CD4-positive, alpha-beta T cell (primary cell): ENCODE measurements around the gene LMO2. TPM values are rescaled to one million over a fixed set of nuclear protein-coding genes. Genes with fewer than 3 reads are reported as not detected.

ENCODE experiments used
- ATAC-seq: fragments of 200-7000 bp; cut with Tn5 transposase; one replicate; pipeline ENCODE4 v1.10.0; 2022; ENCODE audit warnings: mild to moderate bottlenecking; ENCODE audit not compliant: poor library complexity
- CTCF ChIA-PET: fragments of 350-600 bp; sonication (Branson Sonifier 250); formaldehyde crosslinking; loops from one replicate; lab custom pipeline; 2021; ENCODE audit warnings: antibody characterized with exemption, inconsistent platforms; lab: Charles Lee
- POLR2A ChIA-PET: fragments of 350-600 bp; sonication (Branson Sonifier 250); formaldehyde crosslinking; loops from one replicate; lab custom pipeline; 2021; ENCODE audit warnings: antibody characterized with exemption, inconsistent platforms; lab: Charles Lee
- DNase-seq, 14 experiments: peaks; one replicate each; pipeline ENCODE4 v3.0.0-alpha.2; 2013 to 2020; ENCODE audit warnings: mixed read lengths in 2 of 14
- H3K27ac ChIP-seq, 2 donors: one replicate each; pipeline versions ENCODE4 v1.5.1 to v1.7.0; 2013; ENCODE audit warnings: low read length in 2 of 2, low read depth in 1 of 2, mild to moderate bottlenecking in 1 of 2
- H3K27me3 ChIP-seq, 2 experiments: 1 replicate in 1 of 2; 2 replicates in 1 of 2; pipeline versions ENCODE4 v1.6.1 to v1.7.0; 2013; ENCODE audit warnings: low read length in 2 of 2, control low read depth in 1 of 2, mild to moderate bottlenecking in 1 of 2, moderate library complexity in 1 of 2; ENCODE audit not compliant: insufficient read depth in 2 of 2, control insufficient read depth in 1 of 2
- H3K36me3 ChIP-seq: one replicate; pipeline ENCODE4 v1.6.1; 2013; ENCODE audit warnings: low read length, control low read depth; ENCODE audit not compliant: insufficient read depth
- H3K4me1 ChIP-seq: one replicate; pipeline ENCODE4 v1.6.1; 2013; ENCODE audit warnings: low read length, control low read depth; ENCODE audit not compliant: insufficient read depth
- H3K4me3 ChIP-seq: one replicate; pipeline ENCODE4 v1.5.1; 2013; ENCODE audit warnings: mild to moderate bottlenecking, low read length, moderate library complexity
- H3K9me3 ChIP-seq, 2 experiments: 1 replicate in 1 of 2; 2 replicates in 1 of 2; pipeline versions ENCODE4 v1.6.1 to v1.7.0; 2013; ENCODE audit warnings: low read length in 2 of 2, mild to moderate bottlenecking in 2 of 2, control low read depth in 1 of 2, moderate library complexity in 1 of 2; ENCODE audit not compliant: control insufficient read depth in 1 of 2, insufficient read depth in 1 of 2
- H3K27ac Mint-ChIP-seq: one replicate; pipeline ENCODE4 v1.8.0; 2020; ENCODE audit warnings: mixed read lengths
- H3K27me3 Mint-ChIP-seq: one replicate; pipeline ENCODE4 v1.8.0; 2021; ENCODE audit warnings: mixed read lengths
- H3K36me3 Mint-ChIP-seq: one replicate; pipeline ENCODE4 v1.8.0; 2021; ENCODE audit warnings: low read depth, mixed read lengths
- H3K4me1 Mint-ChIP-seq: one replicate; pipeline ENCODE4 v1.8.0; 2021; ENCODE audit warnings: low read depth, mixed read lengths
- H3K4me3 Mint-ChIP-seq: one replicate; pipeline ENCODE4 v1.8.0; 2020; ENCODE audit warnings: mild to moderate bottlenecking, mixed read lengths
- H3K9me3 Mint-ChIP-seq: one replicate; pipeline ENCODE4 v1.8.0; 2020; ENCODE audit warnings: mixed read lengths
- intact Hi-C, 2 experiments: fragments of 100-400 bp; cut with DNase I in 1 of 2; cut with micrococcal nuclease in 1 of 2; formaldehyde crosslinking; loops; one replicate each; pipeline versions ENCODE4 v1.15.1 to v1.9.0; 2023 to 2025; cut with DNase I, micrococcal nuclease
- polyA plus RNA-seq, 2 donors: library from polyadenylated mRNA; unstranded; fragments of 120-200 nt; gene quantifications; one replicate each; pipeline ENCODE4 v1.2.1, GENCODE V29; 2013
- total RNA-seq, 174 experiments: library from RNA in 2 of 174; stranded (reverse) in 2 of 174; gene quantifications; one replicate each; pipeline ENCODE4 v1.2.3 and lab custom pipeline; 2021 to 2026
- TF ChIP-seq, protein P1 (sequence below): fragments of 200-600 bp; IDR thresholded peaks from one replicate; pipeline ENCODE4 v1.8.0; 2022; ENCODE audit warnings: antibody characterized with exemption, mild to moderate bottlenecking

The LMO2 gene
- total RNA-seq = under 1 TPM; 0.61 to 0.80 TPM
- polyA plus RNA-seq (2013, experiment 1 of 2) = 11.0 TPM
- 7.3 TPM for polyA plus RNA-seq (2013, experiment 2 of 2)
- total RNA-seq (lab: John Stamatoyannopoulos, UW) = 0 to 9.8 (median 1.1) reads per million in 172 experiments

DNA sequence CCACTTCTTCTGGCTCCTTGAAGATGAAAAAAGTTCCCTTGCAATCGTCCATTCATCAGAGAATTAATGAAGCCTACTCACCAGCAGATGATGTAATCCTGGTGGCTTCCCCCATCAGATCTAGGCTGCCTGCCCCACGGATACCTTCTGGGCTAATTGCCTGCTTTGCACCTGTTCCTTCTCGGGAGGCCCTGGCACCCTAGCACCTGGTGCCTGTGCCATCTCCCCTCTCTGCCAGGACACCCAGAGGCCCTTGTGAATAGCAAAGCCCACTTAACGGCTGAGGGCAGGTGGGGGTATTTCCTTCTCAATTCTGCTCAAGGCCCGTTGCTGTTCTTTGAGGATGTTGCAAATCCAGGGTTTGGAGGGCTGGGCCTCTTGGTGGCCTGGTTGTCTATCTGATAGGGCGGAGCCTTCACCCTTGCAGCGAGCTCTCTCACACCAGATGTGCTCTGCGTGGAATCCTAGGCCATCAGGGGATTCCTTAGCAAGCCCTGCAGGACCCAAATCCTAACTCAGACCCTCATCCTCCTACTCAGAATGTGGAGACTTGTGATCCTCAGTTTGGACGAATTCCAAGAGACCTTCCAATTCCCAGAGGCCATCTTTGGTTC lies at the start of gene LMO2:
TSS of gene LMO2 (minus strand) at position 363 of the 614 bp plus-strand sequence. CDS start 22,360 bp downstream, outside the sequence.
- Mint-ChIP-seq H3K9me3 (no peaks in the 10 kb centered on the region), H3K4me1 (peaks cover 28% of the 10 kb centered on the region), H3K36me3 (no peaks in the 10 kb centered on the region), H3K27ac (no peak within 1 kb of the TSS), H3K27me3 (peaks cover 79% of the 10 kb centered on the region), H3K4me3 (no peak within 1 kb of the TSS)
- no peaks in the 10 kb centered on the region for H3K36me3 ChIP-seq
- TF ChIP-seq, protein P1, sequence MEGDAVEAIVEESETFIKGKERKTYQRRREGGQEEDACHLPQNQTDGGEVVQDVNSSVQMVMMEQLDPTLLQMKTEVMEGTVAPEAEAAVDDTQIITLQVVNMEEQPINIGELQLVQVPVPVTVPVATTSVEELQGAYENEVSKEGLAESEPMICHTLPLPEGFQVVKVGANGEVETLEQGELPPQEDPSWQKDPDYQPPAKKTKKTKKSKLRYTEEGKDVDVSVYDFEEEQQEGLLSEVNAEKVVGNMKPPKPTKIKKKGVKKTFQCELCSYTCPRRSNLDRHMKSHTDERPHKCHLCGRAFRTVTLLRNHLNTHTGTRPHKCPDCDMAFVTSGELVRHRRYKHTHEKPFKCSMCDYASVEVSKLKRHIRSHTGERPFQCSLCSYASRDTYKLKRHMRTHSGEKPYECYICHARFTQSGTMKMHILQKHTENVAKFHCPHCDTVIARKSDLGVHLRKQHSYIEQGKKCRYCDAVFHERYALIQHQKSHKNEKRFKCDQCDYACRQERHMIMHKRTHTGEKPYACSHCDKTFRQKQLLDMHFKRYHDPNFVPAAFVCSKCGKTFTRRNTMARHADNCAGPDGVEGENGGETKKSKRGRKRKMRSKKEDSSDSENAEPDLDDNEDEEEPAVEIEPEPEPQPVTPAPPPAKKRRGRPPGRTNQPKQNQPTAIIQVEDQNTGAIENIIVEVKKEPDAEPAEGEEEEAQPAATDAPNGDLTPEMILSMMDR = no peak
- no peak within 1 kb of the TSS for H3K27ac ChIP-seq
- intact Hi-C loops = no loop called here
- H3K27me3 ChIP-seq = peaks cover 34 to 46% of the 10 kb centered on the region in 2 experiments
- POLR2A ChIA-PET = no interaction called here
- CTCF ChIA-PET = no interaction called here
- ATAC-seq = no peak
- no peaks in the 10 kb centered on the region for H3K9me3 ChIP-seq
- H3K4me1 ChIP-seq = peaks cover 31% of the 10 kb centered on the region
- H3K4me3 ChIP-seq = no peak within 1 kb of the TSS
- no peak for DNase-seq

DNA sequence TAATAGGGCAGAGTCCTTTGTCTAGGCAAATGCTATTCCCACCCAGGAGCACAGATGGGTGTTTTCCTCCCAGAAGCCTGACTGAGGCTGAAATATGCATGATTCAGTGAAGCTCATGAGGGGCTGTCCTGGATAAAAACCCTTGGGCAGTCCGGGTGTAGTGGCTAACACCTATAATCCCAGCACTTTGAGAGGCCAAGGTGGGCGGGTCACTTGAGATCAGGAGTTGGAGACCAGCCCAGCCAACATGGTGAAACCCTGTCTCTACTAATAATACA lies 48.6 kb upstream of the LMO2 start:
- DNase-seq = no peak
- H3K27me3 ChIP-seq = no peaks in the 10 kb centered on the region
- H3K9me3 ChIP-seq = peaks cover 0 to 6% of the 10 kb centered on the region in 2 experiments
- ChIA-PET CTCF (no interaction called here), POLR2A (no interaction called here)
- intact Hi-C loops = no loop called here
- Mint-ChIP-seq H3K9me3 (no peaks in the 10 kb centered on the region), H3K27me3 (peaks cover 5% of the 10 kb centered on the region), H3K27ac (no peak overlapping the region), H3K4me1 (no peaks in the 10 kb centered on the region), H3K36me3 (no peaks in the 10 kb centered on the region), H3K4me3 (no peak overlapping the region)
- ATAC-seq = no peak
- TF ChIP-seq, protein P1 = no peak
- H3K4me3 ChIP-seq = no peak overlapping the region
- H3K4me1 ChIP-seq = no peaks in the 10 kb centered on the region
- no peak overlapping the region for H3K27ac ChIP-seq
- no peaks in the 10 kb centered on the region for H3K36me3 ChIP-seq

DNA sequence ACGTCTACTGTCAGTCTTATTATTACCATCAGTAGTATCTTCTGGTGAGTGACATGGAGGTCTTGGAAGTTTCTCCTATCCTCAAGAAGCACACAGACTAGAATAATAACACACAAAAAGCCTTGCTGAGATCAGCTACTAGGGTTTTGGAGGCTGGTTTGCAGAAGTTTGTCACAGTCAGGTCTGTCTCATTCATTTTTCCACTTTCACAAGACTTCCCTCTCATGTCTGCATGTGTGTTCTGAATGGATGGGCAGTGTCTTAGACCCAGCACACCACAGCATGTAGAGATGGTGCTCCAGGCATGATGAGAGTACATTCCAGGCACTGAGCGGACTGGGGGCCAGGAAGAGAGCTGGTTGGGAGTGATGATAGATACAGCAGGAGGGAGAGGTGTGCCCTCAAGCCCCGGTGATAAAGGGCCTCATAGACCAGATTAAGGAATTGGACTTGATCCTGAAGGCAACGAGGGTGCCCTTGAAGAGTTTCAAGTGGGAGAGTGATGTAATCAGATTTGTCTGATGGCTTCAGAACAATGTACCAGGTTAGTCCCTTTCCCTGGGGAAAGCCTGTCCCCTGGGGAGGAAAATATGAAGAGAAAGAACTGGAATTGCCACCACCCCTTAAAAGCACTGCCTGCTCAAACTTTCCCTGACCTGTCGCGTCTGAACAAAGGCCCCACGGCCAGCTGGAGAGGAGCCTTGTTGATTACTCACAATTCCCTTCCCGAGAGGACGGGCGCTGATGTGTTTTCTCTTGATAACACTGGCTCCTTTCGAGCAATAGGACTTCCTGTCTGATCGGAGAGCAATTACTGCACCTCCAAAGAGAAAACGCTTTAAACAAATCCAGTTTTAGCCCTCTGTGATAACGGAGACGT lies 45.1 kb upstream of the LMO2 start:
- Mint-ChIP-seq H3K4me1 (no peaks in the 10 kb centered on the region), H3K27me3 (peaks cover 5% of the 10 kb centered on the region), H3K4me3 (no peak overlapping the region), H3K27ac (no peak overlapping the region), H3K36me3 (no peaks in the 10 kb centered on the region), H3K9me3 (peaks cover 5% of the 10 kb centered on the region)
- CTCF ChIA-PET = no interaction called here
- no peak overlapping the region for H3K4me3 ChIP-seq
- POLR2A ChIA-PET = interaction anchor here (0.7 kb wide), 1 partner anchor 8 kb away, joined by 3 read pairs; no protein-coding TSS in a partner anchor
- intact Hi-C loops = no loop called here
- no peak overlapping the region for H3K27ac ChIP-seq
- ATAC-seq (no peak), DNase-seq (peak in 1 of 14 experiments; percentile 16)
- H3K9me3 ChIP-seq = peaks cover 0 to 6% of the 10 kb centered on the region in 2 experiments
- H3K4me1 ChIP-seq = peaks cover 3% of the 10 kb centered on the region
- no peaks in the 10 kb centered on the region for H3K36me3 ChIP-seq
- TF ChIP-seq, protein P1 = no peak
- no peaks in the 10 kb centered on the region for H3K27me3 ChIP-seq
